Stimulated activated CD8-positive, alpha-beta memory T cell treated with anti-CD3 and anti-CD28 coated beads, Interleukin-2, amount 100 ng/mL, for 48 hours (primary cell): Measurements from ENCODE around the gene TNKS1BP1.
"Not testable (repeated sequence)": the region's sequence is repeated elsewhere in the genome, so short reads cannot be mapped to it uniquely, and the experiment has no call there.

ENCODE experiments used
- DNase-seq, 2 donors: peaks; one replicate each; pipeline ENCODE4 v3.0.0-alpha.2; 2020; ENCODE audit warnings: low read depth in 2 of 2

The TNKS1BP1 gene

GRCh38 chr11:57324886-57325734 is at the start of gene TNKS1BP1:
TSS of gene TNKS1BP1 (minus strand) at chr11:57324952. CDS start at chr11:57321885, 3,067 bp downstream.
- peak; percentile 81 to 86 for DNase-seq

- DNase-seq = no peak
These were observed 48.4 kb upstream of the TNKS1BP1 start for GRCh38 chr11:57373146-57373545.

- DNase-seq = no peak
These were observed 46.2 kb upstream of the TNKS1BP1 start for GRCh38 chr11:57370941-57371340.

GRCh38 chr11:57370251-57370650 is 45.5 kb upstream of the TNKS1BP1 start:
- DNase-seq = no peak

- DNase-seq = no peak
These were observed 44.1 kb upstream of the TNKS1BP1 start for GRCh38 chr11:57368845-57369232.

- DNase-seq = no peak
These were observed 43.5 kb upstream of the TNKS1BP1 start for GRCh38 chr11:57368106-57368844.

GRCh38 chr11:57364851-57365660 is 40.3 kb upstream of the TNKS1BP1 start:
- DNase-seq = no peak

GRCh38 chr11:57363131-57364080 is 38.7 kb upstream of the TNKS1BP1 start:
- DNase-seq = no peak

GRCh38 chr11:57361926-57362325 is 37.2 kb upstream of the TNKS1BP1 start:
- no peak for DNase-seq

- not testable (repeated sequence) for DNase-seq
These were observed 36.7 kb upstream of the TNKS1BP1 start for GRCh38 chr11:57361420-57361819.

- no peak for DNase-seq
These were observed 36.2 kb upstream of the TNKS1BP1 start for GRCh38 chr11:57360991-57361390.

- DNase-seq = no peak
These were observed 35.3 kb upstream of the TNKS1BP1 start for GRCh38 chr11:57359896-57360690.

GRCh38 chr11:57359396-57359795 is 34.6 kb upstream of the TNKS1BP1 start:
- no peak for DNase-seq

GRCh38 chr11:57358991-57359390 is 34.2 kb upstream of the TNKS1BP1 start:
- no peak for DNase-seq

- DNase-seq = no peak
These were observed 33.8 kb upstream of the TNKS1BP1 start for GRCh38 chr11:57358543-57358961.

GRCh38 chr11:57357856-57358255 is 33.1 kb upstream of the TNKS1BP1 start:
- no peak for DNase-seq

- no peak for DNase-seq
These were observed 32.6 kb upstream of the TNKS1BP1 start for GRCh38 chr11:57357310-57357709.

GRCh38 chr11:57356268-57356667 is 31.5 kb upstream of the TNKS1BP1 start:
- no peak for DNase-seq

GRCh38 chr11:57354699-57355098 is 29.9 kb upstream of the TNKS1BP1 start:
- no peak for DNase-seq

GRCh38 chr11:57353852-57354251 is 29.1 kb upstream of the TNKS1BP1 start:
- no peak for DNase-seq
